AG09309 (cell line): ENCODE measurements around the gene MYO3B.
"Not testable (repeated sequence)": the region's sequence is repeated elsewhere in the genome, so short reads cannot be mapped to it uniquely, and the experiment has no call there.

Experiments
- DNase-seq: peaks from one replicate; pipeline ENCODE4 v3.0.0-alpha.2; 2010; ENCODE audit warnings: low read depth
- H3K4me3 ChIP-seq: 2 replicates; pipeline ENCODE4 v1.5.1; 2011; ENCODE audit warnings: mild to moderate bottlenecking, low read depth, low read length, moderate library complexity; ENCODE audit not compliant: control insufficient read depth
- CTCF ChIP-seq: IDR thresholded peaks from 2 replicates; pipeline ENCODE4 v1.5.1; 2011; ENCODE audit warnings: mild to moderate bottlenecking, low read depth, low read length, inconsistent platforms; ENCODE audit not compliant: insufficient read depth, control insufficient read depth; ENCODE audit errors: missing control alignments

MYO3B gene

GRCh38 chr2:170206805-170207407 is 29.0 kb downstream of the MYO3B start:
- TF ChIP-seq CTCF, result no peak
- DNase-seq, result no peak
- no peak overlapping the region for H3K4me3 ChIP-seq

GRCh38 chr2:170207901-170208300 is 30.0 kb downstream of the MYO3B start:
- TF ChIP-seq CTCF, result no peak
- H3K4me3 ChIP-seq, result no peak overlapping the region
- DNase-seq, result no peak

- no peak overlapping the region for H3K4me3 ChIP-seq
- no peak for DNase-seq
- no peak for TF ChIP-seq CTCF
These were observed 31.0 kb downstream of the MYO3B start for GRCh38 chr2:170208967-170209366.

- no peak for DNase-seq
- H3K4me3 ChIP-seq, result no peak overlapping the region
- TF ChIP-seq CTCF, result no peak
These were observed 34.8 kb downstream of the MYO3B start for GRCh38 chr2:170212625-170213280.

GRCh38 chr2:170213281-170213625 is 35.3 kb downstream of the MYO3B start:
- not testable (repeated sequence) for H3K4me3 ChIP-seq, DNase-seq

- H3K4me3 ChIP-seq, result no peak overlapping the region
These were observed 35.7 kb downstream of the MYO3B start for GRCh38 chr2:170213651-170214050.

More at GRCh38 chr2:170213651-170214050, 35.7 kb downstream of the MYO3B start:
- no peak for TF ChIP-seq CTCF
- no peak for DNase-seq
